GM10847 (cell line): ENCODE measurements around the gene BOK.

Experiments
- POLR2A ChIP-seq: IDR thresholded peaks from 2 replicates; pipeline ENCODE4 v1.6.1; 2011; ENCODE audit not compliant: insufficient read length; ENCODE audit errors: extremely low read depth

BOK gene

GRCh38 chr2:241550616-241551580 is 7.6 kb upstream of the BOK start:
- TF ChIP-seq POLR2A: no peak

DNA sequence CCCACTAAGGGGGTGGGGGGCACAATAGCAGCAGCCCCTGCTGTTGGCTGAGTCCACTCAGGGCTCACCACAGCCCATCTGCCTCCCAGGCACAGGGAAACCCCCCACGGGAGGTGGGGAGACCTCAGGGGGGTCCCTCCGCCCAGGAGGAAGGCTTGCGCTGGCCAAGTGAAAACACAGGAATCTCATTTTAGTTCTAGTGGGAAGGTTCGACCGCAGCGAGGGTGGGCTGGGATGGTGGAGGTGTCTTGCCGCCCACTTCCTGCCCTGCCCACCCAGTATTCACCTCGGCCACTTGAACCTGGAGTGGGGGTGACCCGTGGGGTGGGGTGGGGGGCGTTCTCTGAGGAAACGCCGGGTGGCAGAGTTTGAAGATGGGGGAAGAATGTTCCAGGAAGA is 6.9 kb upstream of the BOK start:
- no peak for TF ChIP-seq POLR2A

- TF ChIP-seq POLR2A: no peak
These were observed 6.4 kb upstream of the BOK start for GRCh38 chr2:241551998-241552737.

DNA sequence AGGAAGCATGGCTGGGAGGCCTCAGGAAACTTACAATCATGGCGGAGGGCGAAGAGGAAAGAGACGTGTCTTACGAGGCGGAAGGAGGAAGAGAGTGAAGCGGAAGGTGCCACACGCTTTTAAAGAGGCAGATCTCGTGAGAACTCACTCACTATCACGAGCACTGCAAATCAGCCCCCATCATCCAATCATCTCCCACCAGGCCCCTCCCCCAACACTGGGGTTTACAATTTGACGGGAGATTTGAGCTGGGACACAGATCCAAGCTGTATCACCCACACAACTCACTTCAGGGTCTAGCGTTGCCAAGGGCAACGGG is 5.1 kb upstream of the BOK start:
- TF ChIP-seq POLR2A: no peak

GRCh38 chr2:241553981-241554380 is 4.6 kb upstream of the BOK start:
- TF ChIP-seq POLR2A: no peak

DNA sequence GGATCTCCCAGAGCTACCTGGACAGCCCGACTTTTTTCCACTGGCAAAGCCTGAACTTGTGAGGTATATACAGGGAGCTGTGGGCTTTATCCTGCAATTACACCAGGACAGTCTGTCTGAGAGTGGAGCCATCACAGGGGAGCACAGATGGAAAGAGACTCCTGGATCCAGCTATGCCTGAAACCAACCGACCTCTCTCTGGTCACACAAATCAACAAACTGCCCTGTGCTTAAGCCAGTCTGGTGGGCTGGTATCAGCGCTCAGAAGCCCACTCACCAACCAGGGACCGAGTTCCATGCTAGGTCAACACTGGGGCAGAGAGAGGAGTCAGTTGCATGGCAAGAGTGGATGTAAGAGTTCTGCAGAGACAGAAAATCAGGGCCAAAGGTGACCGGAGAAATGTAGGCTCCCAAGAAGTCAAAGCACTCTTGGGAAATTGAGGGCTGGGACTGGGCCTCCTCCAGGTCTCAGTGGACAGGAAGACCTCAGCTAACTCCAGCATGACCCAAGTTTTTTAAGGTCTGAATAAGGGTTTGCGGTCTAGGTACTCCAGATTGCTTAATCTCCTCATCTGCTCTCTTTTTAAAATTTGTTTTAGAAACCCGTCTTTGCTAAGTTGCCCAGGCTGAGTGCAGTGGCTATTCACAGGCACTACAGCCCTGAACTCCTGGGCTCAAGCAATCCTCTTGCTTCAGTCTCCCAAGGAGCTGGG is 3.8 kb upstream of the BOK start:
- TF ChIP-seq POLR2A: no peak

- no peak for TF ChIP-seq POLR2A
These were observed 2.8 kb upstream of the BOK start for GRCh38 chr2:241555711-241556110.

- TF ChIP-seq POLR2A: no peak
These were observed 1.8 kb upstream of the BOK start for GRCh38 chr2:241556746-241557145.

- no peak for TF ChIP-seq POLR2A
These were observed 997 bp downstream of the BOK start for GRCh38 chr2:241559323-241560161.

DNA sequence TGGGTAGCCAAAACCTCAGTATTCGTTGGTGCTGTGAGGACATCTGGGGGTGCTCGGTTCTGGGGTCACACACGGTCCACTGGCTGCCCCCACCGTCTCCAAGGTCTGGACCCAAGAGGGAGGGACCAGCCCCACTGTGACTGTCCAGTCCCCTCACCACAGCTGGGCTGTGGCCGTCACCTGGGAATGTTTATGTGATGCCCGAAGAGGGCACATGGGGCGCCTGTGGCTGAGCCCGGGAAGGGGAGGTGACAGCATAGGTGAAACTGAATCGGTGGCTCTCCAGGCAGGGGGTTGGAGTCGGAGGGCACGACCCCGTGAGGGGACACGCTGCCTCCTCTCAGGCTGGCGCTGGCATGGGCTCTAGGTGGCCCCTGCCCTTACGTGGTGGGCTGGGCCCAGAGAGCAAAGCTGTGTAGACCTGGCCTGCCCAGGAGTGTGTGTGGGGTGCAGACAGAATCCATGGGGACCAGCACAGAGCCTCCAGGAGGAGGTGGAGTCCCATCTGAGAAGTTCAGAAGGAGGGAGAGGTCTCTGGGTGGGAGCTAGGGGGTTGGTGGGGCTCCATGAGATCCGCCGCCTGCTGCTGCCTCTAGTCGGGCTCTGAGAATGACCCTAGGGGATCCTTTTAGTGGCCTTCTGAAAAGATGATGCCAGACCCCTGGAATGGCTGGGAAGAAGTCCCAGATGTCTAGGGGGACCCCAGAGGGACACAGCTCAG is 1.8 kb downstream of the BOK start:
- no peak for TF ChIP-seq POLR2A

GRCh38 chr2:241560883-241561474 is 2.4 kb downstream of the BOK start:
- TF ChIP-seq POLR2A: no peak

GRCh38 chr2:241561832-241562231 is 3.3 kb downstream of the BOK start:
- TF ChIP-seq POLR2A: no peak

- no peak for TF ChIP-seq POLR2A
These were observed 3.8 kb downstream of the BOK start for GRCh38 chr2:241562269-241562891.
